ENCODE data around the gene MRAS.

- TF ChIP-seq CTCF (IDR thresholded peaks at IDR 0.05) (no peak), POLR2A (IDR thresholded peaks at IDR 0.05) (no peak), EP300 (IDR thresholded peaks at IDR 0.05) (no peak)
Observed at GRCh38 chr3:138338811-138339210, 9.6 kb upstream of the MRAS start.
